Psoas muscle (tissue), 8 donors: ENCODE data around the gene KLHL25. TPM values are rescaled to one million over a fixed set of nuclear protein-coding genes. Genes with fewer than 3 reads are reported as not detected.
A peak's percentile ranks its signal among the peaks of the same experiment; 100 is the strongest.

Experiments used
- ATAC-seq, 4 donors: fragments of 200-7000 bp; cut with Tn5 transposase; one replicate each; pipeline ENCODE4 v1.9.1; 2020; ENCODE audit warnings: moderate library complexity in 3 of 4, mild to moderate bottlenecking in 2 of 4
- DNase-seq, 2 donors: peaks; one replicate each; pipeline ENCODE4 v3.0.0-alpha.2; 2020
- H3K27ac ChIP-seq: fragments of 200-600 bp; one replicate; pipeline ENCODE4 v1.8.0; 2022
- H3K27me3 ChIP-seq, 3 donors: fragments of 200-600 bp in 1 of 3; one replicate each; pipeline versions ENCODE4 v1.6.1 to v1.8.0; 2013 to 2022; ENCODE audit warnings: low read length in 2 of 3, mild to moderate bottlenecking in 2 of 3, moderate library complexity in 1 of 3; ENCODE audit not compliant: insufficient read depth in 3 of 3
- H3K36me3 ChIP-seq, 2 donors: fragments of 200-600 bp in 1 of 2; one replicate each; pipeline versions ENCODE4 v1.6.1 to v1.8.0; 2013 to 2022; ENCODE audit warnings: low read depth in 1 of 2, mild to moderate bottlenecking in 1 of 2, moderate library complexity in 1 of 2; ENCODE audit not compliant: insufficient read depth in 1 of 2
- H3K4me1 ChIP-seq: fragments of 200-600 bp; one replicate; pipeline ENCODE4 v1.8.0; 2022
- H3K4me3 ChIP-seq: fragments of 200-600 bp; one replicate; pipeline ENCODE4 v1.8.0; 2022; ENCODE audit warnings: mild to moderate bottlenecking
- H3K9me3 ChIP-seq: fragments of 200-600 bp; one replicate; pipeline ENCODE4 v1.8.0; 2022
- CTCF ChIP-seq: fragments of 200-600 bp; IDR thresholded peaks from one replicate; pipeline ENCODE4 v1.8.0; 2022; ENCODE audit warnings: antibody characterized with exemption
- WGBS, 3 donors: extraction: QIAGEN DNeasy Blood & Tissue Kit; methylation state at CpG; one replicate each; pipeline versions ENCODE4 v1.1.6 to v1.1.7; 2013; 5-methylcytosine and 5-hydroxymethylcytosine counted together
- intact Hi-C, 2 donors: fragments of 100-400 bp; cut with DNase I; formaldehyde crosslinking; loops; one replicate each; pipeline versions ENCODE4 v1.11.0 to v1.14.2; 2022
- polyA plus RNA-seq, 3 donors: library from polyadenylated mRNA; stranded (reverse); fragments of 200-250 nt; gene quantifications; one replicate each; pipeline ENCODE4 v1.2.3, GENCODE V29; 2013
- total RNA-seq, 4 donors: library from RNA; stranded (reverse); fragmentation: NEBNext Ultra II Directional in 2 of 4; extraction: Animal tissue kit (Norgen Biotek cat#: 25700) in 2 of 4; gene quantifications; one replicate each; pipeline versions ENCODE4 v1.2.1 to v1.2.4, GENCODE V29; 2021 to 2023
- donor health status: healthy with polysubstance abuse.
- donor health status: DM: no; HTN: no; CAD: no; lungs with moderate emphysema.
- donor health status: Bipolar disorder and iron deficiency.
- donor health status: healthy.
- donor health status: DM: yes; HTN: yes; CAD: no.
- donor health status: DM: no; HTN: no; CAD: no.
- donor health status: DM: no; HTN: no; CAD: no.
- donor health status: DM: yes; HTN: yes; CAD: no.

KLHL25 gene
- total and polyA plus RNA-seq, 7 donors, result 3.8 to 15.7 (median 8.1) TPM

DNA sequence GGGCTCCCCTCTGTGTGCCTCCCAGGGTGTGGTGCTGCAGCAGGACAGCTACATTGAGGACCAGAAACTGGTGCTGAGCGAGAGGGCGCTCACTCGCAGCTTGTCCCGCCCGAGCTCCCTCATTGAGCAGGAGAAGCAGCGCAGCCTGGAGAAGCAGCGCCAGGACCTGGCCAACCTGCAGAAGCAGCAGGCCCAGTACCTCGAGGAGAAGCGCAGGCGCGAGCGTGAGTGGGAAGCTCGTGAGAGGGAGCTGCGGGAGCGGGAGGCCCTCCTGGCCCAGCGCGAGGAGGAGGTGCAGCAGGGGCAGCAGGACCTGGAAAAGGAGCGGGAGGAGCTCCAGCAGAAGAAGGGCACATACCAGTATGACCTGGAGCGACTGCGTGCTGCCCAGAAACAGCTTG lies 53.7 kb downstream of the KLHL25 start:
- Histone ChIP-seq H3K36me3 (peaks cover 11 to 90% of the 10 kb centered on the region in 2 donors), H3K9me3 (no peaks in the 10 kb centered on the region), H3K4me1 (peaks cover 10% of the 10 kb centered on the region), H3K27me3 (no peaks in the 10 kb centered on the region), H3K4me3 (no peak overlapping the region), H3K27ac (no peak overlapping the region)
- DNase-seq (no peak), ATAC-seq (no peak)
- WGBS, 3 donors, result 93 to 96% (median 95%) methylated on average over 20 of the region's 20 CpGs
- no peak for TF ChIP-seq CTCF
- intact Hi-C loops, result no loop called here

DNA sequence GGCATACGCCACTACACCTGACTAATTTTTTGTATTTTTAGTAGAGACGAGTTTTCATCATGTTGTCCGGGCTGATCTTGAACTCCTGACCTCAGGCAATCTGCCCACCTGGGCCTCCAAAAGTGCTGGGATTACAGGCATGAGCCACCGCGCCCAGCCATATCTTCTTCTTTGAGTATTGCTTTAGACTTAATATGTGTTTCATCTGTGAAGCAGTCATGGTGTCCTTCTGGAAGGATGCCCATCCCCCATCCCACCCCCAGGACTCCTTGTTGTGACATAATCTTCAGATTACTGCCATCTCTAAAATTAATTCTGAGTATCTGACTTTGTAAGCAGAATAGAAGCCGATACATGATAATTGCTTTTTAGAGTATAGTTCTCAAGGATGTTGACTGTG lies 57.7 kb downstream of the KLHL25 start:
- H3K9me3 ChIP-seq, result peaks cover 14% of the 10 kb centered on the region
- peaks cover 5% of the 10 kb centered on the region for H3K4me1 ChIP-seq
- WGBS, 3 donors, result 85 to 93% (median 87%) methylated on average over 6 of the region's 6 CpGs
- intact Hi-C loops, result no loop called here
- TF ChIP-seq CTCF, result no peak
- DNase-seq (no peak), ATAC-seq (no peak)
- H3K27ac ChIP-seq, result no peak overlapping the region
- no peak overlapping the region for H3K4me3 ChIP-seq
- H3K36me3 ChIP-seq, result peaks cover 17 to 93% of the 10 kb centered on the region in 2 donors
- no peaks in the 10 kb centered on the region for H3K27me3 ChIP-seq

- no peak overlapping the region for H3K4me3 ChIP-seq
- no peaks in the 10 kb centered on the region for H3K27me3 ChIP-seq
- intact Hi-C loops, result no loop called here
- ATAC-seq (no peak), DNase-seq (no peak)
- H3K36me3 ChIP-seq, result peaks cover 17 to 97% of the 10 kb centered on the region in 2 donors
- peaks cover 14% of the 10 kb centered on the region for H3K9me3 ChIP-seq
- no peaks in the 10 kb centered on the region for H3K4me1 ChIP-seq
- no peak overlapping the region for H3K27ac ChIP-seq
- TF ChIP-seq CTCF, result no peak
Measured at GRCh38 chr15:85733416-85733815, 61.3 kb downstream of the KLHL25 start.

GRCh38 chr15:85730001-85730820 lies 64.5 kb downstream of the KLHL25 start:
- peaks cover 14% of the 10 kb centered on the region for H3K9me3 ChIP-seq
- WGBS, 3 donors, result 30 to 35% (median 30%) methylated on average over 5 of the region's 5 CpGs
- no peak overlapping the region for H3K4me3 ChIP-seq
- DNase-seq (no peak), ATAC-seq (peak; percentile 67 to 81 (median 74))
- no peak overlapping the region for H3K27ac ChIP-seq
- no peaks in the 10 kb centered on the region for H3K4me1 ChIP-seq
- no peaks in the 10 kb centered on the region for H3K27me3 ChIP-seq
- H3K36me3 ChIP-seq, result peaks cover 7 to 97% of the 10 kb centered on the region in 2 donors
- intact Hi-C loops, result loop anchor here (2.0 kb wide), 2 partner anchors 101 to 111 kb away; no protein-coding TSS in a partner anchor
- peak; percentile 78 for TF ChIP-seq CTCF
